DND-41 (cell line): ENCODE data around the gene SYNPO.
A peak's percentile ranks its signal among the peaks of the same experiment; 100 is the strongest.

Experiments used
- ATAC-seq: fragments of 200-7000 bp; cut with Tn5 transposase; 3 replicates; pipeline ENCODE4 v1.9.1; 2021; ENCODE audit warnings: low read depth; ENCODE audit not compliant: insufficient read depth
- DNase-seq: peaks from one replicate; pipeline ENCODE4 v3.0.0-alpha.2; 2020
- H2AFZ ChIP-seq: 2 replicates; pipeline ENCODE4 v1.6.0; 2012; ENCODE audit warnings: low read depth, low read length
- H3K27ac ChIP-seq: 2 replicates; pipeline ENCODE4 v1.5.1; 2012; ENCODE audit warnings: low read length, inconsistent platforms
- H3K27me3 ChIP-seq: fragments of 200-600 bp; sonication (generic); 2 replicates; pipeline ENCODE4 v1.6.0; 2012; ENCODE audit warnings: low read length, mild to moderate bottlenecking, inconsistent platforms; ENCODE audit not compliant: insufficient read depth, poor library complexity
- H3K36me3 ChIP-seq: 2 replicates; pipeline ENCODE4 v1.5.1; 2012; ENCODE audit warnings: low read length, inconsistent platforms; ENCODE audit not compliant: insufficient read depth
- H3K4me1 ChIP-seq: 2 replicates; pipeline ENCODE4 v1.5.1; 2012; ENCODE audit warnings: mild to moderate bottlenecking, low read length; ENCODE audit not compliant: insufficient read depth
- H3K4me2 ChIP-seq: 2 replicates; pipeline ENCODE4 v1.6.0; 2012; ENCODE audit warnings: mild to moderate bottlenecking, moderate library complexity, low read length, inconsistent platforms; ENCODE audit not compliant: insufficient read depth
- H3K4me3 ChIP-seq, 2 experiments: fragments of 200-600 bp in 1 of 2; shearing (Covaris generic) in 1 of 2; 2 replicates each; pipeline ENCODE4 v1.5.1; 2012 to 2016; ENCODE audit warnings: inconsistent platforms in 2 of 2, low read length in 2 of 2, mild to moderate bottlenecking in 2 of 2, low read depth in 1 of 2, moderate library complexity in 1 of 2
- H3K79me2 ChIP-seq: 2 replicates; pipeline ENCODE4 v1.6.0; 2012; ENCODE audit warnings: low read length, inconsistent platforms; ENCODE audit not compliant: insufficient read depth
- H3K9ac ChIP-seq: 2 replicates; pipeline ENCODE4 v1.6.0; 2012; ENCODE audit warnings: low read depth, mild to moderate bottlenecking, inconsistent platforms, low read length, moderate library complexity
- H3K9me3 ChIP-seq: 2 replicates; pipeline ENCODE4 v1.5.1; 2012; ENCODE audit warnings: low read length, moderate library complexity, mild to moderate bottlenecking, inconsistent platforms; ENCODE audit not compliant: insufficient read depth, severe bottlenecking
- H4K20me1 ChIP-seq: 2 replicates; pipeline ENCODE4 v1.6.0; 2012; ENCODE audit warnings: low read length; ENCODE audit not compliant: insufficient read depth
- EZH2 ChIP-seq: IDR thresholded peaks from 3 replicates; pipeline ENCODE4 v1.6.1; 2012; ENCODE audit warnings: borderline replicate concordance, low read depth, mild to moderate bottlenecking, moderate library complexity, low read length, inconsistent platforms; ENCODE audit not compliant: severe bottlenecking
- TF ChIP-seq, protein P1 (sequence below): IDR thresholded peaks from 2 replicates; pipeline ENCODE4 v1.5.1; 2012; ENCODE audit warnings: borderline replicate concordance, low read length, moderate library complexity, mild to moderate bottlenecking; ENCODE audit not compliant: poor library complexity, severe bottlenecking; ENCODE audit errors: extremely low read depth

The SYNPO gene

GRCh38 chr5:150593996-150594395, 46.5 kb upstream of the SYNPO start:
- Histone ChIP-seq H4K20me1 (no peaks in the 10 kb centered on the region; the same call in 1 of the 2 replicates), H3K79me2 (no peaks in the 10 kb centered on the region), H2AFZ (no peak overlapping the region), H3K27ac (no peak overlapping the region), H3K9ac (no peak overlapping the region), H3K4me2 (no peak overlapping the region), H3K27me3 (peaks cover 10% of the 10 kb centered on the region), H3K36me3 (no peaks in the 10 kb centered on the region), H3K4me3 (no peak overlapping the region), H3K9me3 (no peaks in the 10 kb centered on the region), H3K4me1 (no peaks in the 10 kb centered on the region)
- TF ChIP-seq, protein P1, sequence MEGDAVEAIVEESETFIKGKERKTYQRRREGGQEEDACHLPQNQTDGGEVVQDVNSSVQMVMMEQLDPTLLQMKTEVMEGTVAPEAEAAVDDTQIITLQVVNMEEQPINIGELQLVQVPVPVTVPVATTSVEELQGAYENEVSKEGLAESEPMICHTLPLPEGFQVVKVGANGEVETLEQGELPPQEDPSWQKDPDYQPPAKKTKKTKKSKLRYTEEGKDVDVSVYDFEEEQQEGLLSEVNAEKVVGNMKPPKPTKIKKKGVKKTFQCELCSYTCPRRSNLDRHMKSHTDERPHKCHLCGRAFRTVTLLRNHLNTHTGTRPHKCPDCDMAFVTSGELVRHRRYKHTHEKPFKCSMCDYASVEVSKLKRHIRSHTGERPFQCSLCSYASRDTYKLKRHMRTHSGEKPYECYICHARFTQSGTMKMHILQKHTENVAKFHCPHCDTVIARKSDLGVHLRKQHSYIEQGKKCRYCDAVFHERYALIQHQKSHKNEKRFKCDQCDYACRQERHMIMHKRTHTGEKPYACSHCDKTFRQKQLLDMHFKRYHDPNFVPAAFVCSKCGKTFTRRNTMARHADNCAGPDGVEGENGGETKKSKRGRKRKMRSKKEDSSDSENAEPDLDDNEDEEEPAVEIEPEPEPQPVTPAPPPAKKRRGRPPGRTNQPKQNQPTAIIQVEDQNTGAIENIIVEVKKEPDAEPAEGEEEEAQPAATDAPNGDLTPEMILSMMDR: no peak
- TF ChIP-seq EZH2: no peak
- DNase-seq (no peak), ATAC-seq (no peak)

- Histone ChIP-seq H3K9me3 (no peaks in the 10 kb centered on the region), H3K27ac (no peak overlapping the region), H3K36me3 (no peaks in the 10 kb centered on the region), H3K79me2 (no peaks in the 10 kb centered on the region), H2AFZ (no peak overlapping the region), H3K9ac (no peak overlapping the region), H3K4me1 (no peaks in the 10 kb centered on the region), H3K4me2 (no peak overlapping the region), H3K27me3 (peaks cover 7% of the 10 kb centered on the region), H4K20me1 (no peaks in the 10 kb centered on the region; the same call in 1 of the 2 replicates), H3K4me3 (no peak overlapping the region)
- DNase-seq: no peak
- ATAC-seq: no peak
- no peak for TF ChIP-seq EZH2
- TF ChIP-seq, protein P1: no peak
Measured at GRCh38 chr5:150595466-150596031, 44.9 kb upstream of the SYNPO start.

DNA sequence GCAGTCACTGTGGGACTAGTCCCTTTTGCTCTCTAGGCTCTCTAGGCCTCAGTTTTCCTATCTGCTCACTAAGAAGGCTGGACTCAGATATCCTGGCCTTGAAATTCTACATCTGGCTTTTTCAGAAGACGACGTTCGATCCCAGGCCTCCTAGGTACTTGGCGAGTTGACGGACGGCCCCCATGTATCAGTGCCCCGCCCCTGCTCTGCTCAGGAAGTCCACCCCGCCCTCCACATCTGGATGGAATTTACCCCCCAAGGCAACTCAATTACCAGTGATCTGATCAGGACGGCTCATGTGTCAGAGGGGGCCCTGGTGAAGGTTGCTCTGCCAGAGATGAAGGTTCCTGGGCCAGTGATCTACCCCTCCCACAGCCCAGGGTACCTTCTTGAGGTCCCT, 44.1 kb upstream of the SYNPO start:
- H3K27me3 ChIP-seq: peaks cover 7% of the 10 kb centered on the region
- no peaks in the 10 kb centered on the region; the same call in 1 of the 2 replicates for H4K20me1 ChIP-seq
- no peak overlapping the region for H3K27ac ChIP-seq
- H3K4me1 ChIP-seq: no peaks in the 10 kb centered on the region
- no peak overlapping the region for H3K4me3 ChIP-seq
- no peak overlapping the region for H3K9ac ChIP-seq
- no peak overlapping the region for H3K4me2 ChIP-seq
- H3K9me3 ChIP-seq: no peaks in the 10 kb centered on the region
- H2AFZ ChIP-seq: no peak overlapping the region
- H3K36me3 ChIP-seq: no peaks in the 10 kb centered on the region
- no peak for TF ChIP-seq EZH2
- TF ChIP-seq, protein P1: no peak
- DNase-seq (no peak), ATAC-seq (no peak)
- no peaks in the 10 kb centered on the region for H3K79me2 ChIP-seq

GRCh38 chr5:150596826-150597225, 43.6 kb upstream of the SYNPO start:
- no peaks in the 10 kb centered on the region for H3K79me2 ChIP-seq
- H3K9ac ChIP-seq: no peak overlapping the region
- no peak overlapping the region for H2AFZ ChIP-seq
- no peak overlapping the region for H3K27ac ChIP-seq
- H3K27me3 ChIP-seq: peaks cover 7% of the 10 kb centered on the region
- no peaks in the 10 kb centered on the region for H3K36me3 ChIP-seq
- ATAC-seq: peak; percentile 19; the same call in 1 of the 3 replicates
- H3K4me3 ChIP-seq: no peak overlapping the region
- H4K20me1 ChIP-seq: no peaks in the 10 kb centered on the region; the same call in 1 of the 2 replicates
- no peaks in the 10 kb centered on the region for H3K4me1 ChIP-seq
- H3K9me3 ChIP-seq: no peaks in the 10 kb centered on the region
- DNase-seq: no peak
- TF ChIP-seq, protein P1: no peak
- TF ChIP-seq EZH2: no peak
- H3K4me2 ChIP-seq: no peak overlapping the region
